Measurements from ENCODE around the gene VAPB. TPM values are rescaled to one million over a fixed set of nuclear protein-coding genes. Genes with fewer than 3 reads are reported as not detected.

VAPB gene
- total and polyA plus RNA-seq, 2 of the 4 experiments (the other 2 are of a cell fraction): 9.1 to 26.0 TPM

DNA sequence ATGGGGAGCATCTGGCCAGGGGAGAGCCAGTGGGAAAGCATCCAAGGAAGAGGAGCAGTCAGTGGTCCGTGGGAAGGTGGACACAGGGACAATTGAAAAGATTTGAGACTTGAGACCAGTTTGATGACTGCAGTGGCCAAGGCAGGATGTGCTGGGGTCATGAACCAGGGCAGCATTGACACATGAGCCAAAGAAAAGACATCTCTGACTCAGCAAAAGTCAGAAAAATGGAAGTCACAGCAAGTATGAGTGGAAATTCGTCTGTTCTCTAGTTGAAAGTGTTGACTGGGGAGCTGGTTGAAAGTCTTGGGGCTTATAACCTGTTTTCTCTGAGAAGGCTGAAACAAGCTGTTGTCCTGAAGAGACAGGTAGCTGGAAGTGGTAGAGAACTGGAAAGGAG, 48.2 kb upstream of the VAPB start:
- H3K4me2 ChIP-seq (ENCODE audit: low read depth, low read length): no peak overlapping the region
- peaks cover 38% of the 10 kb centered on the region; the same call in 1 of the 2 replicates for H4K20me1 ChIP-seq (ENCODE audit: insufficient read depth, low read length)
- peaks cover 19% of the 10 kb centered on the region for H3K4me1 ChIP-seq (ENCODE audit: control insufficient read depth, insufficient read depth, low read length)
- no peak overlapping the region; the same call in 1 of the 2 replicates for H4K91ac ChIP-seq (ENCODE audit: insufficient read depth, low read depth, low read length)
- peak; percentile 60 for TF ChIP-seq NFE2L2 (IDR thresholded peaks at IDR 0.05; ENCODE audit: low read depth, low read length)
- peak; percentile 76 for TF ChIP-seq MAFK (IDR thresholded peaks at IDR 0.05; ENCODE audit: low read depth, low read length)
- TF ChIP-seq, protein P1, sequence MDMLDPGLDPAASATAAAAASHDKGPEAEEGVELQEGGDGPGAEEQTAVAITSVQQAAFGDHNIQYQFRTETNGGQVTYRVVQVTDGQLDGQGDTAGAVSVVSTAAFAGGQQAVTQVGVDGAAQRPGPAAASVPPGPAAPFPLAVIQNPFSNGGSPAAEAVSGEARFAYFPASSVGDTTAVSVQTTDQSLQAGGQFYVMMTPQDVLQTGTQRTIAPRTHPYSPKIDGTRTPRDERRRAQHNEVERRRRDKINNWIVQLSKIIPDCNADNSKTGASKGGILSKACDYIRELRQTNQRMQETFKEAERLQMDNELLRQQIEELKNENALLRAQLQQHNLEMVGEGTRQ (IDR thresholded peaks at IDR 0.05; ENCODE audit: low read depth, low read length): no peak
- H2BK120ac ChIP-seq (ENCODE audit: low read depth, low read length): peak overlapping the region; percentile 47; the same call in 1 of the 2 replicates
- BruUV-seq (replicated peaks): no TSS peak
- in situ Hi-C loops (cut with MboI; ENCODE audit: low sequenced_read_pairs): no loop called here
- H3K18ac ChIP-seq (ENCODE audit: low read depth, low read length): peak overlapping the region; percentile 55; the same call in 1 of the 2 replicates
- no peak overlapping the region for H3K23ac ChIP-seq (ENCODE audit: low read depth, low read length)
- peak overlapping the region; percentile 34 to 49; a peak in 1 of 4 replicates for H4K8ac ChIP-seq (ENCODE audit: low read depth in 2 of 2, low read length in 2 of 2)
- peaks cover 62 to 80% of the 10 kb centered on the region in 2 experiments for H3K79me1 ChIP-seq (ENCODE audit: low read depth in 1 of 2, low read length in 2 of 2)
- no peak overlapping the region for H2AK9ac ChIP-seq (replicated peaks; ENCODE audit: low read depth, low read length, poor library complexity)
- H3K14ac ChIP-seq (replicated peaks; ENCODE audit: low read depth, low read length): peak overlapping the region; percentile 75
- no peak overlapping the region for H3K9ac ChIP-seq (ENCODE audit: low read depth, low read length)
- H2BK5ac ChIP-seq (ENCODE audit: low read depth, low read length, poor library complexity, severe bottlenecking): peak overlapping the region; percentile 85
- H3K27ac ChIP-seq (ENCODE audit: insufficient read depth, low read length): peak overlapping the region; percentile 18; the same call in 1 of the 2 replicates
- peak overlapping the region; percentile 69 for H3K4ac ChIP-seq (ENCODE audit: low read depth, low read length)
- H4K5ac ChIP-seq (ENCODE audit: low read depth, low read length): no peak overlapping the region; the same call in 1 of the 2 replicates
- peaks cover 34% of the 10 kb centered on the region for H3K9me1 ChIP-seq (ENCODE audit: insufficient read depth, low read length)
- no peak overlapping the region for H3K56ac ChIP-seq (ENCODE audit: extremely low read depth, insufficient read depth, low read length)
- H3K36me3 ChIP-seq (ENCODE audit: control insufficient read depth, insufficient read depth, low read length): peaks cover 9% of the 10 kb centered on the region
- no peak overlapping the region for H3K4me3 ChIP-seq (ENCODE audit: insufficient read depth, low read depth, low read length)
- no peak overlapping the region for H2AFZ ChIP-seq (replicated peaks; ENCODE audit: low read length, poor library complexity)
- no peaks in the 10 kb centered on the region for H3K27me3 ChIP-seq (ENCODE audit: control insufficient read depth, insufficient read depth, low read length)
- peak overlapping the region; percentile 52; the same call in 1 of the 2 replicates for H2BK20ac ChIP-seq (ENCODE audit: low read depth, low read length)
- dilution Hi-C loops (cut with HindIII; ENCODE audit: low sequenced_read_pairs, unreplicated experiment): no loop called here
- DNase-seq (peak; percentile 28), ATAC-seq (ENCODE audit: low read depth) (no peak)
- CTCF ChIA-PET: no interaction called here
- intact Hi-C loops (cut with micrococcal nuclease): no loop called here
- POLR2A ChIA-PET (ENCODE audit: unreplicated experiment): interaction anchor here (0.7 kb wide), 1 partner anchor 29 kb away, joined by 7 read pairs; no protein-coding TSS in a partner anchor
- peak overlapping the region; percentile 81 for H2AK5ac ChIP-seq (ENCODE audit: low read depth, low read length)
- 94% methylated on average over 2 of the region's 2 CpGs; no CpG with 5 or more reads in 1 of the 2 experiments for WGBS, 2 experiments (ENCODE audit: extremely low coverage in 2 of 2, insufficient read length in 1 of 2)
- no peaks in the 10 kb centered on the region for H3K9me3 ChIP-seq (ENCODE audit: control insufficient read depth, insufficient read depth, low read length)
- H2BK15ac ChIP-seq (ENCODE audit: low read depth, low read length): peak overlapping the region; percentile 32; the same call in 2 of the 3 replicates

Data from IMR-90 (cell line).